ENCODE data around the gene SNX18.

The SNX18 gene

DNA sequence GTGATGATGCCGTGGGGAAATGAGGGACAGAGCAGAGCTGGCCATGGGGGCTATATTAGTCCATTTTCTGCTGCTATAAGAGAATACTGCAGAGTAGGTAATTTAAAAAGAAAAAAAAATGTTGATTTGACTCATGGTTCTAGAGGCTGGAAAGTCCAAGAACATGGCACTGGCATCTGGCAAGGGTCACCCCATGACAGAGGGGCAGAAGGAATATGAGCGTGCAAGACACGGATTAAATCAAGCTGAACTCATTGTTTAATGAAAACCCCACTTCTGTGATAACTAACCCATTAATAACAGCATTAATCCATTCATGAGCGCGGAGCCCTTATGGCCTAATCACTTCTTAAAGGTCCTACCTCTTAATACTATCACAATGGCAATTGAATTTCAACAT, 68.8 kb downstream of the SNX18 start:
- DNase-seq, result no peak

DNA sequence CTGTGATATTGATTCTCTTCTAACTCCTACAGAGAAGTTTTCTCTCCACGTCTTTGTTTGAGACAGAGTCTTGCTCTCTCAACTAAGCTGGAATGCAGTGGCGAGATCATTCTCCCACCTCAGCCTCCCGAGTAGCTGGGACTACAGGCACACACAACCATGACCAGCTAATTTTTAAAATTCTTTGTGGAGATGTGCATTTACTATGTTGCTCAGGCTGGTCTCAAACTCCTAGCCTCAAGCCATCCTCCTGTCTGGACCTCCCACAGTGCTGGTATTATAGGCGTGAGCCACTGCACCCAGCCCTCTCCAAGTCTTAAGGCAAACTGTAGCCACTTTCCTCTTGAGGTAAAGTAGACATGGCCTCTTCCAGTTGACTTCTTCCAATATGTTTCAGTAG, 72.2 kb downstream of the SNX18 start:
- no peak for DNase-seq

DNA sequence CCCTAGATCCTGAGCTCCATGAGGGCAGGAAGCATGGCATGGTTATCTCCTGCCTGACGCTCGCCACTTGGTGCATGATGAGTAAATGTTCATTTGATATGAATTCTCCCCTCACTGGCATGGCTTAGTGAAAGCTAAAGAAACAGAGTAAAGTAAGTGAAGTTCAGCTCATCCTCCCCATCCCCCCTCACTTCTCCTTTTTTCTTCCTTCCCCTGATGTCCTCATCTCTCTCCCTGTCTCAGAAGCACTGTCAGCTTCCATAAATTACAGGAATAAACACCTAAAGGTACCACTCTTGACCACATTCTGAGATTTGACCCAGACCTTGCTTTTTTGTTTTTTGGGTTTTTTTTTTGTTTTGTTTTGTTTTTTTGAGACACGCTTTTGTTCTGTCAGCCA, 73.3 kb downstream of the SNX18 start:
- no peak for DNase-seq

DNA sequence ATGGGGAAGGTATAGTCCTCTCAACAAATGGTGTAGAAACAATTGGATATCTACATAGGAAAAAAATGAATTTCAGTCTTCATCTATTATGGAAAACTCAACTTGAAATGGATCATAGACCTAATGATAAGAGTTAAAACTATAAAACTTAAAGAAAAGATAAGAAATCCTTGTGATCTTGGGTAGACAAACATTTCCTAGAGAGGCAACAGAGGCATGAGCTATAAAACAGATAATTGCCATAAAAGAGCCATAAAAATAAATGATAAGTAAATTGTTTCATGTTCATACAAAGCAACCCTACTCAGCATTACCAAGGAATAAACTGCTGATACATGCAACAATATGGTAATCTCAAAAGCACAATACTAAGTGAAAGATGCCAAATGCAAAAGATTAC, 76.2 kb downstream of the SNX18 start:
- no peak for DNase-seq

DNA sequence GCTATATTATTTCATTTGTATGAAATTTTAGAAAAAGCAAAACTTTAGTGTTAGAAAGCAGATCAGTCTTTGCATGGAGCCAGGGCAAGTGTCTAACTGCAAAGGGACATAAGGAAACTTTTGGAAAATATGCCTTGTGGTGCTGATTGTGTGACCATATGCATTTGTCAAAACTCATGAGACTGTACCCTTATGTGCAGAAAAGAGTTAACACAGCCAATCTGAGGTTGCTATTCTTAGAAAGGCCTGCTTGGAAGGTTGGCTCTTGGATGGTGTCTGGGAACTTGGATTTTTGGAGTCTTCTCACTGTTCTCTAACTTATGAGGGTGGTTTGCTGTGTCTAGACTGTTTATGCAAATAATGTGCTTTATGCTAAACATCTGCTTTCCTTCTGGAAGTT, 76.6 kb downstream of the SNX18 start:
- DNase-seq, result no peak

DNA sequence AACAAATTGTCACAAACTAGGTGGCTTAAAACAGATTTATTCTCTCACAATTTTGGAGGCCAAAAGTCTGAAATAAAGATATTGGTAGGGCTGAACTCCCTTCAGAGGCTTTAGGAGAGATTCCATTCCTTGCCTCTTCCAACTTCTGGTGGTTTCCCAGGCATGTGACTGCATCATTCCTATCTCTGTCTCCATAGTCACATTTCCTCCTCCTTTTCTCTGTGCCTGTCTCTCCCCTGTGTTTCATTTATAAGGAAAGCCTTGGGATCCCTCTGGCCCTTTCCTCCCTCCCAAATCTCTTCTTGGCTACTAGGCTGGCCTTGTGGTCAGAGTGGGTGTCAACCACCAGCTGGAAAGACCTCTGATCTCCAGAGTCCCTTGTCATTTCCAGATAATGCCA, 78.2 kb downstream of the SNX18 start:
- no peak for DNase-seq
